Germinal center (tissue), 1 donor: ENCODE results near the gene LRFN4.

Experiments
- DNase-seq: peaks from one replicate; pipeline ENCODE4 v3.0.0; 2012; ENCODE audit warnings: mixed read lengths, low spot score

The LRFN4 gene

GRCh38 chr11:66858186-66858938 is 1.5 kb downstream of the LRFN4 start:
- no peak for DNase-seq

- DNase-seq = no peak
Observed at GRCh38 chr11:66858939-66859685, 2.2 kb downstream of the LRFN4 start.

DNA sequence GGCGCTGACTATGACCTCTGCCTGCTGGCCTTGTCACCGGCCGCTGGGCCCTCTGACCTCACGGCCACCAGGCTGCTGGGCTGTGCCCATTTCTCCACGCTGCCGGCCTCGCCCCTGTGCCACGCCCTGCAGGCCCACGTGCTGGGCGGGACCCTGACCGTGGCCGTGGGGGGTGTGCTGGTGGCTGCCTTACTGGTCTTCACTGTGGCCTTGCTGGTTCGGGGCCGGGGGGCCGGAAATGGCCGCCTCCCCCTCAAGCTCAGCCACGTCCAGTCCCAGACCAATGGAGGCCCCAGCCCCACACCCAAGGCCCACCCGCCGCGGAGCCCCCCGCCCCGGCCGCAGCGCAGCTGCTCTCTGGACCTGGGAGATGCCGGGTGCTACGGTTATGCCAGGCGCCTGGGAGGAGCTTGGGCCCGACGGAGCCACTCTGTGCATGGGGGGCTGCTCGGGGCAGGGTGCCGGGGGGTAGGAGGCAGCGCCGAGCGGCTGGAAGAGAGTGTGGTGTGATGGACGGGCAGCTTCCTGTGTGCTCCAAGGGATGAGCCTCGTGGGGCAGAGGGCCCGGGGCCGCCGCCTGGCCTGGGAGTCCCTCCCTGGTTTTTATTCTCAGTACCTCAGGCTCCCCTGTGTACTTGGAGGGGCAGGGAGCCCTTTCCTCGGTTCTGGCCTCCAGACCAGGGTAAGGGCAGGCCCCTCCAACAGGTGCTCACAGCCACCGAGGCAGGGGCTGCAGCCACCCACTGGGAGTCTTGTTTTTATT is 3.0 kb downstream of the LRFN4 start:
- DNase-seq = no peak

- DNase-seq = no peak
Observed at GRCh38 chr11:66860449-66860831, 3.6 kb downstream of the LRFN4 start.

DNA sequence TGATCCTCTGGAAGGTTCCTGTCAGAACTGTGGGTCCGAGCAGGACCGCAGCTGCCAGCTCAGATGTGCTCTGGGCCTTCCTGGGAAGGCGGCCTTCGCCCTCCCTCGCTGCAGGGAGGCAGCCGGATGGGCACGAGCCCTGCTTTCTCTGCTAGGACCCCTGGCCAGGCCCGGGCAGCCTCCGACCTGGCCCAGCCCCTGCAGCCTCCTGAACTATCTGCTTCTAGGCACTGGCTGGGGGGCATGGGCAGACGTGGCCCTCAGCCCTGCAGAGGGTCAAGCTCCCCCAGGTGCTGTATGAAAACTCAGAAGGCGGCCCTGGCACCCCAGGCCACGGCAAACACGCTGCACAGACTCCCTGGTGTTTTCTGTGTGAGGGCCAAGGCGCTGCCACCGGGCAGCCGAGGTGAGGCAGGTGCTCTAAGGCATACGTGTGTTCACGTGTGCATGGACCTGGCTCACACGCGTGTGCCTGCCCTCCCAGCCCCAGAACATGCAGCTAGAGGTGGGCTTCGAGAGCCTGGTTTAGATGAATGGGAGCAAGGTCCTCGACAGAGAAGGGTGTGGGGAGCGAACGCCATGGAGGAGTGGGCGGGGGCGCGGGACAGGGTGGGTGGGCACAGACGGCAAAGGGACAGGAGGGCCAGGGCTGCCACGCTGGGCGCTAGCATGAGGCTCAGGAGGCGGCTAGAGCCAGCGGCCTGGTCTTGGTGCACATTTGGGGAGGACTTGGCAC is 4.3 kb downstream of the LRFN4 start:
- no peak for DNase-seq

DNA sequence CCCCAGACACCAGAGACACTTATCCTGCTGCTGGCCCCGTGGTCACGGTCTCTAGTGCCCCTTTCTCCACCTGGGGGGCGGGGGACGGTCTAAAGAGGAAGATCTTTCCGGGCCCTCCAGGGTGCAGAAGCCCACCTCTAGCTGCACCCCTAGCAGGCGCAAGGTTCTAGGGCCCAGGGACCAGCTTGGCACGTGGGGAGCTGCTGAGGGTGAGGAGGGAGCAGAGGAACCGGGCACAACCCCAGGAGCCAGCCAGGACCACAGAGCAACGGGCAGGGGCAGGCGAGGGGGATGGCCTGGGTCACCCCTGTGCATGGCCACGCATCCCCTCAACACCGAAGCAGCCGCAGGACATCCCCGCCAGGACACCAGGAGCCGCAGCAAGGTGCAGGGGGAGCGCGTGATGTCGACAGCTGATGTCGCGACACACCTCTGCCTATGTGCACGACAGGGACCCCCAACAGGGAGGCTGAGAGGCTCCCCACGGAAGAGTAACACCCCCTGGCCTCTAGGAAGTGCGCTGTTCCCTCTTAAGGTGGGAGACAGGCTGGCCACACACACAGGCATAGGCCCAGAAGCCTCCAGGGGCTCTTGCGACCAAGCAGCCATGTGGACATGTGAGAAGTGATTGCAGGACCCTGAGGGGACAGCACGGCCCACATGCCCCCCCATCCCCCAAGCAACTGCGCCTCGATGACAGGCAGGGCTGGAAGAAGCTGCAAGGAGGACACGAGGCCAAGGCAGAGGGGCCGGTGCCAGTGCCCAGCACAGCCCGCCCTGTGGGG is 5.1 kb downstream of the LRFN4 start:
- DNase-seq = no peak

DNA sequence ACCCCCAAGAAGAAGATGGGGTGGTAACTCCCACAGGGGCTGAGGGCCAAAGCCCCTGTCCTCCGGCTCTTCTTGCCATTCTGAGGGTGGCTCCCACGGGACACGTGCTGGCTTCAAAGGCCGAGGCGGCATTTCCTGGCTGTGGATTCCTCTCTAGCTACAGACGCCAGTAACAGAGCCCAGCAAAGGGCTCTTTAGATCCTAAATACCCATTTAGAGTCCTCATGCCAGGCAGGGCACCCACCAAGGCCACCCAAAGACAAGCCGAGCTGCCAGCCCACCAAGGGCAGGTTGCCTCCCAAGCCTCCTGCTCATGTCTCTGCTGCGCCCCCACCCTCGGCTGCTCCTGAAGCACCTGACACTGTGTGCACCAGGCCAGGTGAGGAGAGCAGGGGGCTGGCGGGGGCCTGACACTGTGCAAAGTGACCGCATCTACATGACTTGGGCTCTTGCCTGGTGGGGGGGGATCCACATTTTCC is 5.7 kb downstream of the LRFN4 start:
- no peak for DNase-seq

- DNase-seq = no peak
Observed at GRCh38 chr11:66863428-66864125, 6.7 kb downstream of the LRFN4 start.

DNA sequence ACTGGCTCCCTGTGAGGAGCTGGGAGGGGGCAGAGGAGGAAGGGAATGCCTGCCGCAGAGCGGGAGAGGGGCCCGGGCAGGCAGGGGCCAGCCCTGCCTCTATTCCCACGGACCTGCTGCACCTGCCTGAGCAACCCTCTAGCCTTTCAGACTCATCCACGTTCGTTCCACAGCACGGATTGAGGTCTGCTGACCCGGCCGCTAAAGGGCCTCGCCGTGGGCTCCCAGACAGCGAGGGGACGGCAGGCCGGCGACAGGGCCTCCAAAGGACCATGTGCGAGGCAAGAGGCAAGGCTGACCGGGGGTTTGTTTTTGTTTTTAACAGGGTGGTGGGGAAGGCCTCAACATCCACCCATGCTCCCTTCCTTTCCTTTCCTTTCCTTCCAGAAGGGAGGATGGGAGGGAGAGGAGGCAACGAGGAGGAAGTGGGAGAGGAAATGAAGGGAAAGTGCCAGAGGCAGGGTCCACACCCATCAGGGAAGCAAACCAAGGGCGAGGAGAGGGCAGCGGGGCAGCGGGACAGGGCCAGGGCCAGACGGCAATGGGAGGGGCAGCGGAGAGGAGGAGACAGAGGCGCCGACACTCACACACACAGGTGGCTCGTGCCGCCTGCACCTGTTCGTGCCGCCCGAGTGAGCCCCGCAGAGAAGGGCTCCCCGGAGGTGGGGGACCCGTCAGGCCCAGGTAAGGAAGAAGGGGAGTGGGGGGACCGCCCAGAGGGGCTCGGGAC is 7.5 kb downstream of the LRFN4 start:
- DNase-seq = no peak

DNA sequence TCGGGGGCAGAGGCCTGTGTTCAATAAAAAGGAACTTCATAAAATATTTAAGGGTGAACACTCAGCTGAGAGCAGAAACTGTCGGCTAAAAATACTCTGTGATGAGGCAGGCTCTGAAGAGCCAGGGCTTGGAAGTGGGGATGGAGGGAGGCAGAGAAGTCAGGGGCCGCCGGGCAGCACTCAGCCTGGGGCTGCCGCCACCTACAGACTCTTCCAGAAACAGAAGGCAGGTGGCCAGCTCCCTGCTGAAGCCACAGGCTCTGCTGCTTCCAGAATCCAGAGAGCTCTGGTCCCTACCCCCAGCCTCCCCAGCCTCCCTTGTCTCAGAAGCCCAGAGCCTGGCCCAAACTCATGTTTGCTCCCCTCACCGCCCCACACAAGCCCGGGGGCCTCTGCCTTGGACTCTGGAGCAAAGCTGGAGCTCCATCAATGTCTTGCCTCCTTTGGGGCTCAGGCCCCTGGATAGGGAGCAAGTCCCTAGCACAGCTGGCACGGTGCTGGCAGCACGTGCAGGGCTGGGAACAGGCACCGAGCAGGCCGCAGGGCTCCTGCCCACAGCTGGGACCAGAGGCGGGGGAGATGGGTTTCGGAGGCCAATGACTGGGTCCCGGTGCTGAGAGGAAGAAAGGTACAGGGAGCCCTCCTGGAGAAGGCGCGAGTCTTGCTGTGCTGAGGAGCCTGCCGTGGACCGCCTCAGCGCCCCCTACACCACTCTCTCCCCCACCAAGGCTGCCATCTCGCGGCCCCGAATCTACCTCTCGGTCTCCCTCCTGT is 8.2 kb downstream of the LRFN4 start:
- DNase-seq = no peak

DNA sequence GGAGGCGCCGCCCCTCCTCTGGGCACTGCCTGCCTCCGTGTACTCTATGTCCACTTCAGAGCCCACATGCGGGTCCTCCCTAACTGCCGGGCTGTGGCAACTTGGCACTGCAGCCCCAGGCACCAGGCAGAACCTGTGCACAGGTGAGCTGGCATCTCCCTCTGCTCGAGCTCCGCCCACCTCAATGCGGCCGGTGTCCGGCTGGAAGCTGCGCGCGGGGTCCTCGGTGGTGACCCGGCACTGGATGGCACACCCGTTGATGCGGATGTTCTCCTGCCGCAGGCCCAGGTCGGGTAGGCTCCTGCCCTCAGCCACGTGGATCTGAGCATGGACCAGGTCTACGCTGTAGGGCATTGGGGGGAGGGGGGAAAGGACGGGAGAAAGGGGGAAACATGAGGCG is 9.1 kb downstream of the LRFN4 start:
- DNase-seq = no peak

- DNase-seq = no peak
Observed at GRCh38 chr11:66866511-66866986, 9.7 kb downstream of the LRFN4 start.

- DNase-seq = no peak
Observed at GRCh38 chr11:66867425-66868040, 10.7 kb downstream of the LRFN4 start.

- DNase-seq = no peak
Observed at GRCh38 chr11:66868082-66868725, 11.3 kb downstream of the LRFN4 start.

- DNase-seq = peak; percentile 90
Observed at GRCh38 chr11:66868726-66869566, 12.1 kb downstream of the LRFN4 start.

DNA sequence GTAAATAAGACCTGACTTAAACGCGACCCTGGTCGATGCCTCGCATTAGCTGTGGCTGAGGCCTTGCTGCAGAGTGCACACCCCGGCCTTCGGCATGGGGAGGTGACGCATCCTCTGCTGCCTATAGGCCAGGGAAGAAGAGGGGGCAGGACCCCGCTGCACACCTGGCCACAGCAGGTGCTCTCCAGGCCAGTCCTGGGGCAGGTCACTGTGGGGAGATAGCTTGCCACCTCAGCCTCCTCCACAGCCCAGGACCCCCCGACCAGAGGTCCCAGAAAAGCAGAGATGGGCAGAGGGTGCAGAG is 12.7 kb downstream of the LRFN4 start:
- no peak for DNase-seq

- DNase-seq = no peak
Observed at GRCh38 chr11:66870131-66870530, 13.3 kb downstream of the LRFN4 start.
